GM21723 (cell line): ENCODE measurements around the gene CSF3.

ENCODE experiments used
- ATAC-seq: cut with Tn5 transposase; IDR thresholded peaks from one replicate; pipeline ENCODE4 v1.9.1; 2021; ENCODE audit warnings: mild to moderate bottlenecking, moderate library complexity; ENCODE audit not compliant: unreplicated experiment

Gene CSF3

GRCh38 chr17:40015005-40015997 lies at the start of gene CSF3:
TSS of gene CSF3 (plus strand) at chr17:40015440. CDS start at chr17:40015475, 35 bp downstream.
- no peak for ATAC-seq

- ATAC-seq, result no peak
These were observed 48.5 kb upstream of the CSF3 start for GRCh38 chr17:39966771-39967170.

GRCh38 chr17:39968761-39969160 lies 46.5 kb upstream of the CSF3 start:
- no peak for ATAC-seq

- ATAC-seq, result no peak
These were observed 45.9 kb upstream of the CSF3 start for GRCh38 chr17:39969375-39969774.

- ATAC-seq, result no peak
These were observed 45.0 kb upstream of the CSF3 start for GRCh38 chr17:39970157-39970692.

GRCh38 chr17:39971076-39971603 lies 44.1 kb upstream of the CSF3 start:
- ATAC-seq, result no peak

- no peak for ATAC-seq
These were observed 43.0 kb upstream of the CSF3 start for GRCh38 chr17:39972271-39972670.

GRCh38 chr17:39973496-39973895 lies 41.7 kb upstream of the CSF3 start:
- ATAC-seq, result no peak

GRCh38 chr17:39974433-39974832 lies 40.8 kb upstream of the CSF3 start:
- ATAC-seq, result no peak

- no peak for ATAC-seq
These were observed 39.4 kb upstream of the CSF3 start for GRCh38 chr17:39975801-39976200.

GRCh38 chr17:39979016-39979670 lies 36.1 kb upstream of the CSF3 start:
- ATAC-seq, result no peak

GRCh38 chr17:39979893-39980350 lies 35.3 kb upstream of the CSF3 start:
- ATAC-seq, result peak; percentile 23

GRCh38 chr17:39980351-39981206 lies 34.7 kb upstream of the CSF3 start, which contains the start of gene PSMD3:
TSS of gene PSMD3 (plus strand) at chr17:39980807. CDS start at chr17:39980971, 164 bp downstream.
- ATAC-seq, result peak; percentile 88

GRCh38 chr17:39981207-39981741 lies 34.0 kb upstream of the CSF3 start:
- no peak for ATAC-seq

GRCh38 chr17:39981766-39982375 lies 33.4 kb upstream of the CSF3 start:
- no peak for ATAC-seq

GRCh38 chr17:39988206-39988810 lies 26.9 kb upstream of the CSF3 start:
- ATAC-seq, result no peak

GRCh38 chr17:39994448-39994847 lies 20.8 kb upstream of the CSF3 start:
- no peak for ATAC-seq

GRCh38 chr17:39995438-39995837 lies 19.8 kb upstream of the CSF3 start:
- no peak for ATAC-seq

GRCh38 chr17:39996162-39996561 lies 19.1 kb upstream of the CSF3 start:
- ATAC-seq, result no peak
